Activated naive CD4-positive, alpha-beta T cell treated with anti-CD3 and anti-CD28 coated beads for 36 hours (primary cell): Measurements from ENCODE around the gene CDH13. TPM values are rescaled to one million over a fixed set of nuclear protein-coding genes. Genes with fewer than 3 reads are reported as not detected.

Source experiments
- CTCF ChIA-PET: fragments of 350-600 bp; sonication (Branson Sonifier 250); formaldehyde crosslinking; loops from one replicate; lab custom pipeline; 2021; ENCODE audit warnings: antibody characterized with exemption; lab: Charles Lee
- DNase-seq: peaks from one replicate; pipeline ENCODE4 v3.0.0-alpha.2; 2020
- H3K27ac Mint-ChIP-seq: one replicate; pipeline ENCODE4 v1.8.0; 2021; ENCODE audit warnings: mild to moderate bottlenecking, mixed read lengths
- H3K27me3 Mint-ChIP-seq: one replicate; pipeline ENCODE4 v1.8.0; 2021; ENCODE audit warnings: low read depth, mixed read lengths
- H3K36me3 Mint-ChIP-seq: one replicate; pipeline ENCODE4 v1.8.0; 2021; ENCODE audit warnings: low read depth, mixed read lengths
- H3K4me1 Mint-ChIP-seq: one replicate; pipeline ENCODE4 v1.8.0; 2021; ENCODE audit warnings: low read depth, mixed read lengths
- H3K4me3 Mint-ChIP-seq: one replicate; pipeline ENCODE4 v1.8.0; 2021; ENCODE audit warnings: mild to moderate bottlenecking, moderate library complexity, mixed read lengths
- H3K9me3 Mint-ChIP-seq: one replicate; pipeline ENCODE4 v1.8.0; 2021; ENCODE audit warnings: mixed read lengths
- intact Hi-C: fragments of 100-400 bp; cut with micrococcal nuclease; formaldehyde crosslinking; loops from one replicate; pipeline ENCODE4 v1.15.1; 2023
- total RNA-seq, 2 experiments: library from RNA; stranded (reverse); gene quantifications; one replicate each; pipeline ENCODE4 v1.2.3, GENCODE V29; 2021

CDH13 gene
- total RNA-seq, 2 experiments from 2014 or later, result not detected

- Mint-ChIP-seq H3K27ac (no peak overlapping the region), H3K27me3 (no peaks in the 10 kb centered on the region), H3K9me3 (no peaks in the 10 kb centered on the region), H3K4me3 (no peak overlapping the region), H3K4me1 (peaks cover 2% of the 10 kb centered on the region), H3K36me3 (no peaks in the 10 kb centered on the region)
- CTCF ChIA-PET, result no interaction called here
- DNase-seq, result no peak
- intact Hi-C loops, result no loop called here
Observed at GRCh38 chr16:83137326-83137781, 510.6 kb downstream of the CDH13 start.

GRCh38 chr16:83137894-83138293 is 511.1 kb downstream of the CDH13 start:
- Mint-ChIP-seq H3K4me3 (no peak overlapping the region), H3K27ac (no peak overlapping the region), H3K4me1 (peaks cover 2% of the 10 kb centered on the region), H3K27me3 (no peaks in the 10 kb centered on the region), H3K9me3 (no peaks in the 10 kb centered on the region), H3K36me3 (no peaks in the 10 kb centered on the region)
- no peak for DNase-seq
- intact Hi-C loops, result no loop called here
- CTCF ChIA-PET, result no interaction called here

GRCh38 chr16:83138512-83138911 is 511.7 kb downstream of the CDH13 start:
- peaks cover 2% of the 10 kb centered on the region for H3K4me1 Mint-ChIP-seq
- H3K27me3 Mint-ChIP-seq, result no peaks in the 10 kb centered on the region
- H3K4me3 Mint-ChIP-seq, result no peak overlapping the region
- H3K27ac Mint-ChIP-seq, result no peak overlapping the region
- no peaks in the 10 kb centered on the region for H3K36me3 Mint-ChIP-seq
- CTCF ChIA-PET, result no interaction called here
- intact Hi-C loops, result no loop called here
- no peaks in the 10 kb centered on the region for H3K9me3 Mint-ChIP-seq
- no peak for DNase-seq

- CTCF ChIA-PET, result no interaction called here
- Mint-ChIP-seq H3K36me3 (no peaks in the 10 kb centered on the region), H3K4me3 (no peak overlapping the region), H3K9me3 (no peaks in the 10 kb centered on the region), H3K4me1 (peaks cover 2% of the 10 kb centered on the region), H3K27ac (no peak overlapping the region), H3K27me3 (no peaks in the 10 kb centered on the region)
- intact Hi-C loops, result no loop called here
- DNase-seq, result no peak
Observed at GRCh38 chr16:83138976-83139690, 512.4 kb downstream of the CDH13 start.

GRCh38 chr16:83143788-83144187 is 517.0 kb downstream of the CDH13 start:
- Mint-ChIP-seq H3K27me3 (peaks cover 8% of the 10 kb centered on the region), H3K36me3 (no peaks in the 10 kb centered on the region), H3K4me3 (no peak overlapping the region), H3K9me3 (peaks cover 5% of the 10 kb centered on the region), H3K4me1 (no peaks in the 10 kb centered on the region), H3K27ac (no peak overlapping the region)
- DNase-seq, result no peak
- intact Hi-C loops, result no loop called here
- CTCF ChIA-PET, result no interaction called here

- CTCF ChIA-PET, result no interaction called here
- no peaks in the 10 kb centered on the region for H3K4me1 Mint-ChIP-seq
- no peak for DNase-seq
Observed at GRCh38 chr16:83145297-83145696, 518.5 kb downstream of the CDH13 start.

GRCh38 chr16:83147244-83147643 is 520.5 kb downstream of the CDH13 start:
- Mint-ChIP-seq H3K36me3 (no peaks in the 10 kb centered on the region), H3K4me3 (no peak overlapping the region), H3K27me3 (peaks cover 8% of the 10 kb centered on the region), H3K9me3 (peaks cover 5% of the 10 kb centered on the region), H3K27ac (no peak overlapping the region), H3K4me1 (no peaks in the 10 kb centered on the region)
- intact Hi-C loops, result no loop called here
- no peak for DNase-seq
- CTCF ChIA-PET, result no interaction called here

More at GRCh38 chr16:83145297-83145696, 518.5 kb downstream of the CDH13 start:
- peaks cover 5% of the 10 kb centered on the region for H3K9me3 Mint-ChIP-seq
- no peak overlapping the region for H3K27ac Mint-ChIP-seq
- no peaks in the 10 kb centered on the region for H3K36me3 Mint-ChIP-seq
- peaks cover 8% of the 10 kb centered on the region for H3K27me3 Mint-ChIP-seq
- intact Hi-C loops, result no loop called here
- no peak overlapping the region for H3K4me3 Mint-ChIP-seq

- no peak for DNase-seq
- H3K4me3 Mint-ChIP-seq, result no peak overlapping the region
- no peaks in the 10 kb centered on the region for H3K27me3 Mint-ChIP-seq
- CTCF ChIA-PET, result no interaction called here
- H3K9me3 Mint-ChIP-seq, result no peaks in the 10 kb centered on the region
- H3K36me3 Mint-ChIP-seq, result no peaks in the 10 kb centered on the region
- intact Hi-C loops, result no loop called here
- H3K27ac Mint-ChIP-seq, result no peak overlapping the region
- H3K4me1 Mint-ChIP-seq, result no peaks in the 10 kb centered on the region
Observed at GRCh38 chr16:83158320-83158957, 531.7 kb downstream of the CDH13 start.

GRCh38 chr16:83159049-83159448 is 532.3 kb downstream of the CDH13 start:
- H3K4me1 Mint-ChIP-seq, result no peaks in the 10 kb centered on the region
- no peaks in the 10 kb centered on the region for H3K27me3 Mint-ChIP-seq
- no peak overlapping the region for H3K27ac Mint-ChIP-seq
- no peaks in the 10 kb centered on the region for H3K36me3 Mint-ChIP-seq
- no peaks in the 10 kb centered on the region for H3K9me3 Mint-ChIP-seq
- CTCF ChIA-PET, result no interaction called here
- H3K4me3 Mint-ChIP-seq, result no peak overlapping the region
- no peak for DNase-seq
- intact Hi-C loops, result no loop called here

GRCh38 chr16:83160287-83161020 is 533.7 kb downstream of the CDH13 start:
- Mint-ChIP-seq H3K4me1 (no peaks in the 10 kb centered on the region), H3K36me3 (no peaks in the 10 kb centered on the region), H3K27me3 (no peaks in the 10 kb centered on the region), H3K9me3 (no peaks in the 10 kb centered on the region), H3K4me3 (no peak overlapping the region), H3K27ac (no peak overlapping the region)
- intact Hi-C loops, result no loop called here
- CTCF ChIA-PET, result no interaction called here
- DNase-seq, result no peak

- Mint-ChIP-seq H3K9me3 (no peaks in the 10 kb centered on the region), H3K27ac (no peak overlapping the region), H3K36me3 (no peaks in the 10 kb centered on the region), H3K27me3 (no peaks in the 10 kb centered on the region), H3K4me3 (no peak overlapping the region), H3K4me1 (no peaks in the 10 kb centered on the region)
- intact Hi-C loops, result no loop called here
- no peak for DNase-seq
- CTCF ChIA-PET, result no interaction called here
Observed at GRCh38 chr16:83162791-83163190, 536.0 kb downstream of the CDH13 start.

GRCh38 chr16:83164816-83165215 is 538.0 kb downstream of the CDH13 start:
- Mint-ChIP-seq H3K27me3 (no peaks in the 10 kb centered on the region), H3K9me3 (no peaks in the 10 kb centered on the region), H3K27ac (no peak overlapping the region), H3K4me3 (no peak overlapping the region), H3K36me3 (no peaks in the 10 kb centered on the region), H3K4me1 (no peaks in the 10 kb centered on the region)
- no peak for DNase-seq
- CTCF ChIA-PET, result no interaction called here
- intact Hi-C loops, result no loop called here
